HCT116 (cell line): ENCODE results near the gene INAVA. TPM values are rescaled to one million over a fixed set of nuclear protein-coding genes. Genes with fewer than 3 reads are reported as not detected.

ENCODE experiments used
- ATAC-seq: fragments of 200-7000 bp; cut with Tn5 transposase; 2 replicates; pipeline ENCODE4 v1.9.1; 2020; ENCODE audit warnings: mild to moderate bottlenecking, moderate library complexity
- BruUV-seq: library from RNA; stranded (reverse); fragments of 400-500 nt; replicated peaks from 2 replicates; lab custom pipeline; 2021; lab: Mats Ljungman, UMichigan
- CTCF ChIA-PET: fragments of 300-600 bp; sonication (Branson Sonifier 250); formaldehyde crosslinking; loops from one replicate; lab custom pipeline; 2021; ENCODE audit warnings: antibody characterized with exemption; lab: Charles Lee
- POLR2A ChIA-PET: fragments of 300-600, 350-600 bp; sonication (Branson Sonifier 250); formaldehyde crosslinking; loops from one replicate; lab custom pipeline; 2021; ENCODE audit warnings: antibody characterized with exemption; lab: Charles Lee
- RAD21 ChIA-PET, 2 experiments: fragments of 300-600 bp; sonication (Branson Sonifier 250); formaldehyde crosslinking; loops; one replicate each; lab custom pipeline; 2023; ENCODE audit warnings: low total read pairs in 2 of 2; ENCODE audit not compliant: uncharacterized antibody in 2 of 2, unreplicated experiment in 2 of 2, low non-redundant PET in 1 of 2; lab: Charles Lee
- DNase-seq: peaks from one replicate; pipeline ENCODE4 v3.0.0-alpha.2; 2010; ENCODE audit warnings: low read depth, low spot score
- H2AFZ ChIP-seq: fragments of 200-600 bp; shearing (Covaris generic), sonication (generic); 2 replicates; pipeline ENCODE4 v1.6.1; 2017; ENCODE audit warnings: low read depth, mixed run types, mixed read lengths, antibody characterized with exemption, low read length; ENCODE audit not compliant: poor library complexity, severe bottlenecking
- H3K27ac ChIP-seq: 2 replicates; pipeline ENCODE4 v1.5.1; 2012; ENCODE audit warnings: low read depth, low read length
- H3K27me3 ChIP-seq: fragments of 200-600 bp; sonication (generic); 2 replicates; pipeline ENCODE4 v1.6.1; 2016; ENCODE audit warnings: mixed run types, low read length, mixed read lengths; ENCODE audit not compliant: insufficient read depth
- H3K36me3 ChIP-seq, 2 experiments: fragments of 200-500 bp in 1 of 2; fragments of 200-600 bp in 1 of 2; sonication (Bioruptor generic) in 1 of 2; sonication (generic) in 1 of 2; 2 replicates each; pipeline versions ENCODE4 v1.5.1 to v1.6.1; 2014 to 2016; ENCODE audit warnings: low read length in 2 of 2, inconsistent platforms in 1 of 2, mixed read lengths in 1 of 2, mixed run types in 1 of 2; ENCODE audit not compliant: insufficient read depth in 2 of 2, control insufficient read depth in 1 of 2
- H3K4me1 ChIP-seq, 2 experiments: fragments of 200-600 bp in 1 of 2; sonication (generic) in 1 of 2; 2 replicates each; pipeline versions ENCODE4 v1.5.1 to v1.6.1; 2012 to 2017; ENCODE audit warnings: low read length in 2 of 2, inconsistent platforms in 1 of 2, mild to moderate bottlenecking in 1 of 2, mixed read lengths in 1 of 2, mixed run types in 1 of 2, moderate library complexity in 1 of 2; ENCODE audit not compliant: insufficient read depth in 2 of 2, control insufficient read depth in 1 of 2
- H3K4me2 ChIP-seq: fragments of 200-600 bp; sonication (generic); 2 replicates; pipeline ENCODE4 v1.6.1; 2017; ENCODE audit warnings: mixed run types, low read length, mixed read lengths
- H3K4me3 ChIP-seq, 2 experiments: fragments of 200-600 bp in 1 of 2; sonication (generic) in 1 of 2; replicated peaks in 1 of 2; 2 replicates each; pipeline ENCODE4 v1.5.1; 2011 to 2016; ENCODE audit warnings: low read length in 2 of 2, control low read depth in 1 of 2, low read depth in 1 of 2, mild to moderate bottlenecking in 1 of 2, mixed read lengths in 1 of 2, mixed run types in 1 of 2
- H3K79me2 ChIP-seq: fragments of 200-600 bp; sonication (generic); 2 replicates; pipeline ENCODE4 v1.6.1; 2017; ENCODE audit warnings: mild to moderate bottlenecking, mixed run types, low read length, moderate library complexity, mixed read lengths; ENCODE audit not compliant: insufficient read depth
- H3K9ac ChIP-seq: fragments of 200-600 bp; sonication (generic); 2 replicates; pipeline ENCODE4 v1.6.1; 2016; ENCODE audit warnings: low read length, mixed read lengths
- H3K9me2 ChIP-seq: fragments of 200-600 bp; sonication (generic), shearing (Covaris generic); 2 replicates; pipeline ENCODE4 v1.6.1; 2017; ENCODE audit warnings: mixed run types, mild to moderate bottlenecking, moderate library complexity; ENCODE audit not compliant: insufficient read depth
- H3K9me3 ChIP-seq, 2 experiments: fragments of 200-500 bp in 1 of 2; fragments of 200-600 bp in 1 of 2; sonication (Bioruptor generic) in 1 of 2; sonication (generic) in 1 of 2; 2 replicates each; pipeline ENCODE4 v1.6.1; 2014 to 2017; ENCODE audit warnings: low read length in 2 of 2, mixed read lengths in 2 of 2, inconsistent platforms in 1 of 2, low read depth in 1 of 2, mild to moderate bottlenecking in 1 of 2, mixed run types in 1 of 2, moderate library complexity in 1 of 2; ENCODE audit not compliant: control insufficient read depth in 1 of 2, insufficient read depth in 1 of 2
- H4K20me1 ChIP-seq: fragments of 200-600 bp; sonication (generic), shearing (Covaris generic); 2 replicates; pipeline ENCODE4 v1.6.1; 2017; ENCODE audit warnings: mixed run types, mild to moderate bottlenecking, moderate library complexity; ENCODE audit not compliant: insufficient read depth
- FOSL1 ChIP-seq: IDR thresholded peaks from 2 replicates; pipeline ENCODE4 v1.6.1; 2012; ENCODE audit warnings: low read depth
- SRF ChIP-seq: IDR thresholded peaks from 2 replicates; pipeline ENCODE4 v1.6.1; 2012; ENCODE audit warnings: low read depth
- ZFX ChIP-seq: fragments of 450-650 bp; IDR thresholded peaks from 2 replicates; pipeline ENCODE4 v1.6.1; 2017
- intact Hi-C: fragments of 100-400 bp; cut with micrococcal nuclease; formaldehyde crosslinking; loops from 2 replicates; pipeline ENCODE4 v1.10.0; 2022
- total RNA-seq: library from RNA; stranded (reverse); gene quantifications from one replicate; pipeline ENCODE4 v1.2.1, GENCODE V29; 2021; ENCODE audit not compliant: unreplicated experiment
- TF ChIP-seq, protein P1 (sequence below): IDR thresholded peaks from 2 replicates; pipeline ENCODE4 v1.6.1; 2012; ENCODE audit warnings: low read depth
- TF ChIP-seq, protein P2 (sequence below): IDR thresholded peaks from 2 replicates; pipeline ENCODE4 v1.6.1; 2012

Gene INAVA
- total RNA-seq, 1 experiment from 2014 or later, result 18.8 TPM

DNA sequence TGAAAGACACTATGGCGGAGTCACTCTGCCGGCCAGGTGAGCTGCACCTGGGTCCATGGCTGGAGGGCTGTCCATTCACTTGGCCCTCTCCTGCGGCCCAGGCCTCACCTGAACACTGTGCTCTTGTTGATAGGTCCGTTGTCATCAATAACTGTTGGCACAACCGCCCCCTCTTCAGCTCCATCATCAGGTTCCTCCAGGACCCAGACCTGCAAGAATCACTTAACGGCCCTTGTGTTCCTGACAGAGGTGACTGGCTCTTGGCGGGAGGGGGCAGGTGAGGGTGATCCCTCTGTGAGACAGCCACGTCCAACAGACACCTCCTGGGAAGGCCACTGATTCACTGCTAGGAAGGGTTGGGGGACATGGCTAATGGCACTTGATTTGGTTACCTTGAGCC, 54.9 kb downstream of the INAVA start (continued):
- TF ChIP-seq, protein P1, sequence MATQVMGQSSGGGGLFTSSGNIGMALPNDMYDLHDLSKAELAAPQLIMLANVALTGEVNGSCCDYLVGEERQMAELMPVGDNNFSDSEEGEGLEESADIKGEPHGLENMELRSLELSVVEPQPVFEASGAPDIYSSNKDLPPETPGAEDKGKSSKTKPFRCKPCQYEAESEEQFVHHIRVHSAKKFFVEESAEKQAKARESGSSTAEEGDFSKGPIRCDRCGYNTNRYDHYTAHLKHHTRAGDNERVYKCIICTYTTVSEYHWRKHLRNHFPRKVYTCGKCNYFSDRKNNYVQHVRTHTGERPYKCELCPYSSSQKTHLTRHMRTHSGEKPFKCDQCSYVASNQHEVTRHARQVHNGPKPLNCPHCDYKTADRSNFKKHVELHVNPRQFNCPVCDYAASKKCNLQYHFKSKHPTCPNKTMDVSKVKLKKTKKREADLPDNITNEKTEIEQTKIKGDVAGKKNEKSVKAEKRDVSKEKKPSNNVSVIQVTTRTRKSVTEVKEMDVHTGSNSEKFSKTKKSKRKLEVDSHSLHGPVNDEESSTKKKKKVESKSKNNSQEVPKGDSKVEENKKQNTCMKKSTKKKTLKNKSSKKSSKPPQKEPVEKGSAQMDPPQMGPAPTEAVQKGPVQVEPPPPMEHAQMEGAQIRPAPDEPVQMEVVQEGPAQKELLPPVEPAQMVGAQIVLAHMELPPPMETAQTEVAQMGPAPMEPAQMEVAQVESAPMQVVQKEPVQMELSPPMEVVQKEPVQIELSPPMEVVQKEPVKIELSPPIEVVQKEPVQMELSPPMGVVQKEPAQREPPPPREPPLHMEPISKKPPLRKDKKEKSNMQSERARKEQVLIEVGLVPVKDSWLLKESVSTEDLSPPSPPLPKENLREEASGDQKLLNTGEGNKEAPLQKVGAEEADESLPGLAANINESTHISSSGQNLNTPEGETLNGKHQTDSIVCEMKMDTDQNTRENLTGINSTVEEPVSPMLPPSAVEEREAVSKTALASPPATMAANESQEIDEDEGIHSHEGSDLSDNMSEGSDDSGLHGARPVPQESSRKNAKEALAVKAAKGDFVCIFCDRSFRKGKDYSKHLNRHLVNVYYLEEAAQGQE, result no peak
- no peak for TF ChIP-seq SRF

DNA sequence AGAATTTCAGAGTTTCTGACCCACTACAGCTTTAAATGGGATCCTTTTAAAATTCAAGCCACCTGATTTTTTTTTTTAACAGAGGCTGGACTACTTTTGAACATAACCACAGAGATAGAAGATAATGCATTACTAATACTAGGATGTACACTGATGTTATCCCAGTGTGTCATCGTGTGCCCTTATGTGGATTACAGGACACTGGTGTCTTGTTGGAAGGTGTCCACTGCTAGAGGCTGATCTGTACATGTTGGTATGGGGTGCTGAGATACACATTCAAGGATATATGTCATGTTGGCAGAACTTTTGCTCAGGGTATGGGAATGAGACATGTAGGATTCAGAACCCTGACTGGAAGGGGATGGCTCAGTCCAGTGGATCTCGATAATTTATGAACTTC, 56.3 kb downstream of the INAVA start:
- ChIA-PET RAD21 (no interaction called here), POLR2A (no interaction called here), CTCF (no interaction called here)
- no peaks in the 10 kb centered on the region for H4K20me1 ChIP-seq
- DNase-seq (no peak), ATAC-seq (no peak)
- H3K4me3 ChIP-seq, result no peak overlapping the region
- intact Hi-C loops, result no loop called here
- no peaks in the 10 kb centered on the region for H3K36me3 ChIP-seq
- H3K79me2 ChIP-seq, result no peaks in the 10 kb centered on the region
- no TSS peak for BruUV-seq
- H3K27me3 ChIP-seq, result no peaks in the 10 kb centered on the region
- TF ChIP-seq FOSL1, result no peak
- TF ChIP-seq ZFX, result no peak
- TF ChIP-seq, protein P1, result no peak
- TF ChIP-seq, protein P2, sequence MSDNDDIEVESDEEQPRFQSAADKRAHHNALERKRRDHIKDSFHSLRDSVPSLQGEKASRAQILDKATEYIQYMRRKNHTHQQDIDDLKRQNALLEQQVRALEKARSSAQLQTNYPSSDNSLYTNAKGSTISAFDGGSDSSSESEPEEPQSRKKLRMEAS, result no peak
- H3K4me1 ChIP-seq, result no peaks in the 10 kb centered on the region
- H2AFZ ChIP-seq, result no peak overlapping the region
- H3K9ac ChIP-seq, result no peak overlapping the region
- H3K4me2 ChIP-seq, result no peak overlapping the region
- peaks cover 0 to 11% of the 10 kb centered on the region in 2 experiments; a peak in 2 of 4 replicates for H3K9me3 ChIP-seq
- H3K27ac ChIP-seq, result no peak overlapping the region
- H3K9me2 ChIP-seq, result no peaks in the 10 kb centered on the region
